Stimulated activated CD8-positive, alpha-beta memory T cell treated with anti-CD3 and anti-CD28 coated beads, Interleukin-12 subunit alpha, Interleukin-12 subunit beta, amount 100 ng/mL, for 24 hours (primary cell): ENCODE data around the gene SLC12A9.
"Not testable (repeated sequence)": the region's sequence is repeated elsewhere in the genome, so short reads cannot be mapped to it uniquely, and the experiment has no call there.

Experiments used
- DNase-seq: peaks from one replicate; pipeline ENCODE4 v3.0.0-alpha.2; 2020; ENCODE audit errors: extremely low read depth

The SLC12A9 gene

GRCh38 chr7:100895956-100896731 lies 43.6 kb downstream of the SLC12A9 start:
- DNase-seq: no peak

- DNase-seq: no peak
Measured at GRCh38 chr7:100896732-100897608, 44.5 kb downstream of the SLC12A9 start.

GRCh38 chr7:100897772-100898454 lies 45.4 kb downstream of the SLC12A9 start:
- no peak for DNase-seq

- no peak for DNase-seq
Measured at GRCh38 chr7:100899432-100899831, 46.9 kb downstream of the SLC12A9 start.

GRCh38 chr7:100900978-100901377 lies 48.5 kb downstream of the SLC12A9 start:
- no peak for DNase-seq

GRCh38 chr7:100901921-100902332 lies 49.4 kb downstream of the SLC12A9 start:
- no peak for DNase-seq

- DNase-seq: no peak
Measured at GRCh38 chr7:100902638-100903037, 50.1 kb downstream of the SLC12A9 start.

GRCh38 chr7:100908512-100908911 lies 56.0 kb downstream of the SLC12A9 start:
- DNase-seq: no peak

- DNase-seq: not testable (repeated sequence)
Measured at GRCh38 chr7:100910443-100910842, 57.9 kb downstream of the SLC12A9 start.

- DNase-seq: no peak
Measured at GRCh38 chr7:100911484-100911883, 59.0 kb downstream of the SLC12A9 start.

- DNase-seq: no peak
Measured at GRCh38 chr7:100914208-100914878, 61.8 kb downstream of the SLC12A9 start.

GRCh38 chr7:100914879-100915447 lies 62.5 kb downstream of the SLC12A9 start:
- no peak for DNase-seq
